ENCODE measurements around the gene NLRP6. TPM values are rescaled to one million over a fixed set of nuclear protein-coding genes. Genes with fewer than 3 reads are reported as not detected.
"Not testable (repeated sequence)": the region's sequence is repeated elsewhere in the genome, so short reads cannot be mapped to it uniquely, and the experiment has no call there.

The NLRP6 gene
- total RNA-seq, 1 experiment from 2014 or later: not detected

GRCh38 chr11:324156-324555, 45.9 kb downstream of the NLRP6 start:
- no peak for DNase-seq
- ChIA-PET POLR2A (ENCODE audit: unreplicated experiment) (no interaction called here), CTCF (no interaction called here)
- Histone ChIP-seq H3K4me2 (no peak overlapping the region), H3K27ac (no peak overlapping the region), H3K79me2 (ENCODE audit: low read depth) (no peaks in the 10 kb centered on the region), H3K4me3 (no peak overlapping the region), H3K9me3 (ENCODE audit: insufficient read depth, low read depth) (no peaks in the 10 kb centered on the region), H2AFZ (no peak overlapping the region), H3F3A (ENCODE audit: insufficient read depth, low read depth) (no peaks in the 10 kb centered on the region), H3K9me2 (ENCODE audit: insufficient read depth) (no peaks in the 10 kb centered on the region), H3K36me3 (ENCODE audit: low read depth) (no peaks in the 10 kb centered on the region), H4K20me1 (ENCODE audit: insufficient read depth) (no peaks in the 10 kb centered on the region), H3K4me1 (replicated peaks; ENCODE audit: insufficient read depth) (no peaks in the 10 kb centered on the region), H3K27me3 (ENCODE audit: insufficient read depth, low read depth) (no peaks in the 10 kb centered on the region)
- TF ChIP-seq EZH2 (IDR thresholded peaks at IDR 0.05; ENCODE audit: low read depth) (no peak), CTCF (conservative IDR thresholded peaks at IDR 0.05) (no peak)
- intact Hi-C loops (cut with micrococcal nuclease; ENCODE audit: unreplicated experiment): loop anchor here (5.0 kb wide), 1 partner anchor 33 kb away; no protein-coding TSS in a partner anchor
- BruUV-seq (replicated peaks): no TSS peak

GRCh38 chr11:324593-325517, 46.6 kb downstream of the NLRP6 start:
- H3K79me2 ChIP-seq (ENCODE audit: low read depth); H4K20me1 ChIP-seq (ENCODE audit: insufficient read depth); H3K4me3 ChIP-seq; H3F3A ChIP-seq (ENCODE audit: insufficient read depth, low read depth); H3K4me2 ChIP-seq; CTCF ChIA-PET; H3K9me2 ChIP-seq (ENCODE audit: insufficient read depth); DNase-seq; H3K4me1 ChIP-seq (replicated peaks; ENCODE audit: insufficient read depth); H3K9me3 ChIP-seq (ENCODE audit: insufficient read depth, low read depth); BruUV-seq (replicated peaks); POLR2A ChIA-PET (ENCODE audit: unreplicated experiment); H3K27me3 ChIP-seq (ENCODE audit: insufficient read depth, low read depth); H2AFZ ChIP-seq; H3K36me3 ChIP-seq (ENCODE audit: low read depth); H3K27ac ChIP-seq: not testable (repeated sequence)
- intact Hi-C loops (cut with micrococcal nuclease; ENCODE audit: unreplicated experiment): loop anchor here (5.0 kb wide), 1 partner anchor 32 kb away; no protein-coding TSS in a partner anchor

- intact Hi-C loops (cut with micrococcal nuclease; ENCODE audit: unreplicated experiment): no loop called here
- Histone ChIP-seq H3K36me3 (ENCODE audit: low read depth) (no peaks in the 10 kb centered on the region), H3K4me3 (no peak overlapping the region), H3K27ac (no peak overlapping the region), H3K9me3 (ENCODE audit: insufficient read depth, low read depth) (no peaks in the 10 kb centered on the region), H3K4me2 (no peak overlapping the region), H3K4me1 (replicated peaks; ENCODE audit: insufficient read depth) (no peaks in the 10 kb centered on the region), H2AFZ (no peak overlapping the region), H3K9me2 (ENCODE audit: insufficient read depth) (no peaks in the 10 kb centered on the region), H3F3A (ENCODE audit: insufficient read depth, low read depth) (no peaks in the 10 kb centered on the region), H3K79me2 (ENCODE audit: low read depth) (no peaks in the 10 kb centered on the region), H3K27me3 (ENCODE audit: insufficient read depth, low read depth) (no peaks in the 10 kb centered on the region), H4K20me1 (ENCODE audit: insufficient read depth) (no peaks in the 10 kb centered on the region)
- BruUV-seq (replicated peaks): no TSS peak
- no peak for DNase-seq
- no peak for TF ChIP-seq CTCF (conservative IDR thresholded peaks at IDR 0.05)
- CTCF ChIA-PET: no interaction called here
- POLR2A ChIA-PET (ENCODE audit: unreplicated experiment): no interaction called here
Observed at GRCh38 chr11:325796-326591, 47.8 kb downstream of the NLRP6 start.

All from PC-9 (cell line).